ENCODE measurements around the gene CABLES1. TPM values are rescaled to one million over a fixed set of nuclear protein-coding genes. Genes with fewer than 3 reads are reported as not detected.

The CABLES1 gene
- total and polyA plus RNA-seq, 2 of the 8 experiments (the other 6 are each of a cell fraction or from before 2014, with no cell fraction given), result 9.2 to 26.4 TPM

DNA sequence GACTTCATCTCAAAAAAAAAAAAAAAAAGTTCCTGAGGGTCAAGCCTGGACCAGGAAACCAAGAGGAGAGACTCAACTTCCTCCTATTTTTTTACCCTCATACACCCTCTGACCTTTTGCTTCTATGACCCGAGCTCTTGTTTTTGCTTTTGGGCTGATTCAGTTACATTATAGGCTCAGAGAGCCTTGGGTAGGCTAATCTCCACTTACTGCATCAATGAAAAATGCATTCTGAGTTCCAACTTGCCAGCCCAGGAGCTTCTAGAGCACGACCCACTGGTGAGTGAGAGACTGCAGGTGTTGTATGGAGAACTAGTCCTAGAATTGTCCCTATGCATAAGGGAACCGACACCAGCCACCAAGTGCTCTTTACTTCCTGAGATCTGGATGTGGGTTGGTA, 91.1 kb downstream of the CABLES1 start (continued):
- no peak for TF ChIP-seq SRF (IDR thresholded peaks at IDR 0.05; ENCODE audit: low read depth, low read length)
- no peak for TF ChIP-seq YY1 (IDR thresholded peaks at IDR 0.05; ENCODE audit: low read depth, low read length)
- TF ChIP-seq BCL11A (IDR thresholded peaks at IDR 0.05; ENCODE audit: low read depth in 2 of 2, low read length in 2 of 2), result no peak
- TF ChIP-seq CTBP2 (IDR thresholded peaks at IDR 0.05; ENCODE audit: borderline replicate concordance, insufficient read depth, insufficient read length, low read length), result no peak
- no peak for TF ChIP-seq NRF1 (IDR thresholded peaks at IDR 0.05; ENCODE audit: low read depth, low read length)
